HCT116 (cell line): ENCODE data around the gene RNU7-1. TPM values are rescaled to one million over a fixed set of nuclear protein-coding genes. Genes with fewer than 3 reads are reported as not detected.

Experiments
- ATAC-seq: fragments of 200-7000 bp; cut with Tn5 transposase; 2 replicates; pipeline ENCODE4 v1.9.1; 2020; ENCODE audit warnings: mild to moderate bottlenecking, moderate library complexity
- BruUV-seq: library from RNA; stranded (reverse); fragments of 400-500 nt; replicated peaks from 2 replicates; lab custom pipeline; 2021; lab: Mats Ljungman, UMichigan
- CTCF ChIA-PET: fragments of 300-600 bp; sonication (Branson Sonifier 250); formaldehyde crosslinking; loops from one replicate; lab custom pipeline; 2021; ENCODE audit warnings: antibody characterized with exemption; lab: Charles Lee
- POLR2A ChIA-PET: fragments of 300-600, 350-600 bp; sonication (Branson Sonifier 250); formaldehyde crosslinking; loops from one replicate; lab custom pipeline; 2021; ENCODE audit warnings: antibody characterized with exemption; lab: Charles Lee
- RAD21 ChIA-PET, 2 experiments: fragments of 300-600 bp; sonication (Branson Sonifier 250); formaldehyde crosslinking; loops; one replicate each; lab custom pipeline; 2023; ENCODE audit warnings: low total read pairs in 2 of 2; ENCODE audit not compliant: uncharacterized antibody in 2 of 2, unreplicated experiment in 2 of 2, low non-redundant PET in 1 of 2; lab: Charles Lee
- DNase-seq: peaks from one replicate; pipeline ENCODE4 v3.0.0-alpha.2; 2010; ENCODE audit warnings: low read depth, low spot score
- H2AFZ ChIP-seq: fragments of 200-600 bp; shearing (Covaris generic), sonication (generic); 2 replicates; pipeline ENCODE4 v1.6.1; 2017; ENCODE audit warnings: low read depth, mixed run types, mixed read lengths, antibody characterized with exemption, low read length; ENCODE audit not compliant: poor library complexity, severe bottlenecking
- H3K27ac ChIP-seq: 2 replicates; pipeline ENCODE4 v1.5.1; 2012; ENCODE audit warnings: low read depth, low read length
- H3K27me3 ChIP-seq: fragments of 200-600 bp; sonication (generic); 2 replicates; pipeline ENCODE4 v1.6.1; 2016; ENCODE audit warnings: mixed run types, low read length, mixed read lengths; ENCODE audit not compliant: insufficient read depth
- H3K36me3 ChIP-seq, 2 experiments: fragments of 200-500 bp in 1 of 2; fragments of 200-600 bp in 1 of 2; sonication (Bioruptor generic) in 1 of 2; sonication (generic) in 1 of 2; 2 replicates each; pipeline versions ENCODE4 v1.5.1 to v1.6.1; 2014 to 2016; ENCODE audit warnings: low read length in 2 of 2, inconsistent platforms in 1 of 2, mixed read lengths in 1 of 2, mixed run types in 1 of 2; ENCODE audit not compliant: insufficient read depth in 2 of 2, control insufficient read depth in 1 of 2
- H3K4me1 ChIP-seq, 2 experiments: fragments of 200-600 bp in 1 of 2; sonication (generic) in 1 of 2; 2 replicates each; pipeline versions ENCODE4 v1.5.1 to v1.6.1; 2012 to 2017; ENCODE audit warnings: low read length in 2 of 2, inconsistent platforms in 1 of 2, mild to moderate bottlenecking in 1 of 2, mixed read lengths in 1 of 2, mixed run types in 1 of 2, moderate library complexity in 1 of 2; ENCODE audit not compliant: insufficient read depth in 2 of 2, control insufficient read depth in 1 of 2
- H3K4me2 ChIP-seq: fragments of 200-600 bp; sonication (generic); 2 replicates; pipeline ENCODE4 v1.6.1; 2017; ENCODE audit warnings: mixed run types, low read length, mixed read lengths
- H3K4me3 ChIP-seq, 2 experiments: fragments of 200-600 bp in 1 of 2; sonication (generic) in 1 of 2; replicated peaks in 1 of 2; 2 replicates each; pipeline ENCODE4 v1.5.1; 2011 to 2016; ENCODE audit warnings: low read length in 2 of 2, control low read depth in 1 of 2, low read depth in 1 of 2, mild to moderate bottlenecking in 1 of 2, mixed read lengths in 1 of 2, mixed run types in 1 of 2
- H3K79me2 ChIP-seq: fragments of 200-600 bp; sonication (generic); 2 replicates; pipeline ENCODE4 v1.6.1; 2017; ENCODE audit warnings: mild to moderate bottlenecking, mixed run types, low read length, moderate library complexity, mixed read lengths; ENCODE audit not compliant: insufficient read depth
- H3K9ac ChIP-seq: fragments of 200-600 bp; sonication (generic); 2 replicates; pipeline ENCODE4 v1.6.1; 2016; ENCODE audit warnings: low read length, mixed read lengths
- H3K9me2 ChIP-seq: fragments of 200-600 bp; sonication (generic), shearing (Covaris generic); 2 replicates; pipeline ENCODE4 v1.6.1; 2017; ENCODE audit warnings: mixed run types, mild to moderate bottlenecking, moderate library complexity; ENCODE audit not compliant: insufficient read depth
- H3K9me3 ChIP-seq, 2 experiments: fragments of 200-500 bp in 1 of 2; fragments of 200-600 bp in 1 of 2; sonication (Bioruptor generic) in 1 of 2; sonication (generic) in 1 of 2; 2 replicates each; pipeline ENCODE4 v1.6.1; 2014 to 2017; ENCODE audit warnings: low read length in 2 of 2, mixed read lengths in 2 of 2, inconsistent platforms in 1 of 2, low read depth in 1 of 2, mild to moderate bottlenecking in 1 of 2, mixed run types in 1 of 2, moderate library complexity in 1 of 2; ENCODE audit not compliant: control insufficient read depth in 1 of 2, insufficient read depth in 1 of 2
- H4K20me1 ChIP-seq: fragments of 200-600 bp; sonication (generic), shearing (Covaris generic); 2 replicates; pipeline ENCODE4 v1.6.1; 2017; ENCODE audit warnings: mixed run types, mild to moderate bottlenecking, moderate library complexity; ENCODE audit not compliant: insufficient read depth
- CTCF ChIP-seq, 3 experiments: fragments of 200-600 bp in 1 of 3; sonication (generic) in 1 of 3; IDR thresholded peaks in 2 of 3; conservative IDR thresholded peaks in 1 of 3; 2 replicates each; pipeline ENCODE4 v1.5.1; 2012 to 2017; ENCODE audit warnings: low read depth in 2 of 3, low read length in 2 of 3, antibody characterized with exemption in 1 of 3, borderline replicate concordance in 1 of 3, control low read depth in 1 of 3, mild to moderate bottlenecking in 1 of 3, mixed read lengths in 1 of 3, mixed run types in 1 of 3, moderate library complexity in 1 of 3; ENCODE audit not compliant: insufficient read depth in 1 of 3
- POLR2A ChIP-seq: IDR thresholded peaks from 2 replicates; pipeline ENCODE4 v1.7.0; 2011; ENCODE audit warnings: borderline replicate concordance; ENCODE audit not compliant: insufficient read depth, insufficient read length; ENCODE audit errors: extremely low read depth
- SP1 ChIP-seq: IDR thresholded peaks from 2 replicates; pipeline ENCODE4 v1.6.1; 2012; ENCODE audit warnings: low read depth
- TCF7L2 ChIP-seq: IDR thresholded peaks from 2 replicates; pipeline ENCODE4 v1.7.0; 2011; ENCODE audit warnings: borderline replicate concordance, inconsistent platforms; ENCODE audit not compliant: insufficient read depth, insufficient read length; ENCODE audit errors: extremely low read depth
- intact Hi-C: fragments of 100-400 bp; cut with micrococcal nuclease; formaldehyde crosslinking; loops from 2 replicates; pipeline ENCODE4 v1.10.0; 2022
- total RNA-seq: library from RNA; stranded (reverse); gene quantifications from one replicate; pipeline ENCODE4 v1.2.1, GENCODE V29; 2021; ENCODE audit not compliant: unreplicated experiment

The RNU7-1 gene
- total RNA-seq, 1 experiment from 2014 or later = not detected

GRCh38 chr12:6928703-6929407 is 14.8 kb upstream of the RNU7-1 start:
- RAD21 ChIA-PET = no interaction called here
- TF ChIP-seq CTCF (IDR thresholded peaks at IDR 0.05 in 2 of 3, conservative IDR thresholded peaks at IDR 0.05 in 1 of 3; ENCODE audit: borderline replicate concordance in 1 of 3, insufficient read depth in 1 of 3, low read depth in 2 of 3, low read length in 2 of 3) = no peak
- peak; percentile 13 for TF ChIP-seq POLR2A
- TF ChIP-seq TCF7L2 = no peak
- TF ChIP-seq SP1 = no peak
- H3K36me3 ChIP-seq = peaks cover 2 to 13% of the 10 kb centered on the region in 2 experiments; a peak in 2 of 4 replicates
- H3K27ac ChIP-seq = peak overlapping the region; percentile 71
- DNase-seq = no peak
- CTCF ChIA-PET = interaction anchor here (0.7 kb wide), 1 partner anchor 9 kb away, joined by 3 read pairs; no protein-coding TSS in a partner anchor
- H3K4me2 ChIP-seq = peak overlapping the region; percentile 93
- H3K79me2 ChIP-seq = peaks cover 61% of the 10 kb centered on the region
- H3K4me1 ChIP-seq = peaks cover 25 to 52% of the 10 kb centered on the region in 2 experiments
- intact Hi-C loops = loop anchor here (5.0 kb wide), 1 partner anchor 57 kb away; the partner anchor contains the start of gene SPSB2
- H3K27me3 ChIP-seq = no peaks in the 10 kb centered on the region
- no peaks in the 10 kb centered on the region for H3K9me3 ChIP-seq
- BruUV-seq = no TSS peak
- peak overlapping the region; percentile 79 to 92 for H3K4me3 ChIP-seq
- ATAC-seq = no peak
- H3K9me2 ChIP-seq = no peaks in the 10 kb centered on the region
- peak overlapping the region; percentile 96 for H3K9ac ChIP-seq
- no peaks in the 10 kb centered on the region for H4K20me1 ChIP-seq
- no peak overlapping the region for H2AFZ ChIP-seq
- POLR2A ChIA-PET = interaction anchor here (5.1 kb wide), 1 partner anchor 16 kb away, joined by 96 read pairs; the partner anchor contains the start of genes C12orf57 and RNU7-1
